ENCODE measurements around the gene TMTC2. TPM values are rescaled to one million over a fixed set of nuclear protein-coding genes. Genes with fewer than 3 reads are reported as not detected.

The TMTC2 gene
- total RNA-seq, 4 donors from 2014 or later, result 11.5 to 44.1 (median 16.0) TPM

DNA sequence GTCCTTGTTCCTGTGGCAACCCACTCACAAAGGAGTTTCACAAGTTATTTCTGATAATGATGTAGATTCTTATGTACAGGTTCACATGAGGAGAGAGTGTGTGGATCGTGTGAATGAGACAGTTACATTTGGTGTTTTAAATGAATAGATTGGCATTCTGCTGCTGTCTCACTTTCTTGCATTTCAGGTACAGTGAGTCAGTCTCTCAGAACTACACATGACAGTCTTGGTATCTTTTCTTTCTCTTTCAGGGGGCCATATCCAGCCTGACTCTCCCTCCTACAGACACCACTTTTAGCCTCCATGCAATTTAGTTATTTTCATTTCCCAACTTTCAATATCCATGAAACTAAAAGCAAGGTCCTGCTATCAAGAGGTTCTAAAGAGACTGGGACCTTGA lies 19.9 kb upstream of the TMTC2 start:
- H3K9me3 ChIP-seq, result no peaks in the 10 kb centered on the region
- TF ChIP-seq, protein P1, sequence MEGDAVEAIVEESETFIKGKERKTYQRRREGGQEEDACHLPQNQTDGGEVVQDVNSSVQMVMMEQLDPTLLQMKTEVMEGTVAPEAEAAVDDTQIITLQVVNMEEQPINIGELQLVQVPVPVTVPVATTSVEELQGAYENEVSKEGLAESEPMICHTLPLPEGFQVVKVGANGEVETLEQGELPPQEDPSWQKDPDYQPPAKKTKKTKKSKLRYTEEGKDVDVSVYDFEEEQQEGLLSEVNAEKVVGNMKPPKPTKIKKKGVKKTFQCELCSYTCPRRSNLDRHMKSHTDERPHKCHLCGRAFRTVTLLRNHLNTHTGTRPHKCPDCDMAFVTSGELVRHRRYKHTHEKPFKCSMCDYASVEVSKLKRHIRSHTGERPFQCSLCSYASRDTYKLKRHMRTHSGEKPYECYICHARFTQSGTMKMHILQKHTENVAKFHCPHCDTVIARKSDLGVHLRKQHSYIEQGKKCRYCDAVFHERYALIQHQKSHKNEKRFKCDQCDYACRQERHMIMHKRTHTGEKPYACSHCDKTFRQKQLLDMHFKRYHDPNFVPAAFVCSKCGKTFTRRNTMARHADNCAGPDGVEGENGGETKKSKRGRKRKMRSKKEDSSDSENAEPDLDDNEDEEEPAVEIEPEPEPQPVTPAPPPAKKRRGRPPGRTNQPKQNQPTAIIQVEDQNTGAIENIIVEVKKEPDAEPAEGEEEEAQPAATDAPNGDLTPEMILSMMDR (IDR thresholded peaks at IDR 0.05), result no peak
- TF ChIP-seq POLR2A (IDR thresholded peaks at IDR 0.05), result no peak
- H3K4me3 ChIP-seq, result no peak overlapping the region
- H3K27me3 ChIP-seq, result no peaks in the 10 kb centered on the region
- H3K4me1 ChIP-seq, result no peaks in the 10 kb centered on the region
- intact Hi-C loops (cut with DNase I; ENCODE audit: low total_unique reads), result no loop called here
- DNase-seq, result no peak
- H3K27ac ChIP-seq, result no peak overlapping the region
- H3K36me3 ChIP-seq, result no peaks in the 10 kb centered on the region

DNA sequence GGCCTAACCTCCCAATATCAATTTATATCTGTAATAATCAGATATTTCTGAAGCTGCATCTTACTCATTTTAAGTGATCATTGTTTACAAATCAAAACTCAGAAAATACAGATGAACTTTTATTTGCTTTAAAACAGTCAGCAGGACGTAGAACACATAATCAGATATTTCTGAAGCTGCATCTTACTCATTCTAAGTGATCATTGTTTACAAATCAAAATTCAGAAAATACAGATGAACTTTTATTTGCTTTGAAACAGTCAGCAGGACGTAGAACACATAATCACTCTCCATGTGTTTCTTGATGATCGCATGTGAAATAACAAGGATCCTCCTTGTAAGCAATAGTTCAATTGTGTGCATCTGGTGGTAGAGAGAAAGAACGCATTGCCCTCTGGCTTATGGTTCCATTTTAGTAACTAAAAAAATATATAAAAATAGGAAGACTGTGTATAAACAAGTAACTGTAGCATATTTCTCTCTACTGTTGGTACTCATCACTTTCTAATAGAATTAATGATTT lies 15.0 kb upstream of the TMTC2 start:
- no peaks in the 10 kb centered on the region for H3K36me3 ChIP-seq
- DNase-seq, result no peak
- no peak for TF ChIP-seq POLR2A (IDR thresholded peaks at IDR 0.05)
- TF ChIP-seq, protein P1 (IDR thresholded peaks at IDR 0.05), result no peak
- H3K4me3 ChIP-seq, result no peak overlapping the region
- H3K27me3 ChIP-seq, result no peaks in the 10 kb centered on the region
- H3K9me3 ChIP-seq, result no peaks in the 10 kb centered on the region
- no peaks in the 10 kb centered on the region for H3K4me1 ChIP-seq
- H3K27ac ChIP-seq, result no peak overlapping the region
- intact Hi-C loops (cut with DNase I; ENCODE audit: low total_unique reads), result no loop called here

DNA sequence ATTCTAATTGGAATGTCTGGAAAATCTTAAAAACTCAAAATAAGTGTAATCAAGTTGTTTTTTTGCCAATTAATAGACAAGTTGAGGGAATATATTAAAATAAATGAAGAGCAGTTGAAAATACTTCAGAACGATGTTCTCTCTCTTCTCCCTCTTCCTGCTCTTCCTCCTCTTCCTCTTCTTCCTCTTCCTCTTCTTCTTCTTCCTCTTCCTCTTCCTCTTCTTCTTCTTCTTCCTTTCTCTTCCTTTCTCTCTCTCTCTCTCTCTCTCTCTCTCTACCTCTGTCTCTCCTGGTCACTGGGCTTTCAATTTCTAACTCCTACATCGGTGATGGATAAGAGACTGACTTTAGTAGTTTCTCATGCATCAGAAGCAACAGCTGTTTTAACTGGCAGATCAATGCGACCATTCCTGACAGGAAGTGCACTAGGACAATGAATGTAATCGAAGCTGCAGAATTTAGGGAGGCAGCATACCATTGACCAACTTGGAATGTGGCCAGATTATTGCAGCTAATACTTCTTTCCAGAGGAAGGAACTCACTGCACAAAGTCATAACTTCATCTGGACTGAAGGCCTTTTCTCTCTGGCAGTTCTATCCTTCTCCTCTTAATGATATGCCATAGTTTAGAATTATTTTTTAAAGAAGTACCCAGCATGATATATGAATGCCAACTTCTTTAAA lies 13.8 kb upstream of the TMTC2 start:
- TF ChIP-seq POLR2A (IDR thresholded peaks at IDR 0.05), result no peak
- TF ChIP-seq, protein P1 (IDR thresholded peaks at IDR 0.05), result no peak
- H3K27me3 ChIP-seq, result no peaks in the 10 kb centered on the region
- no peaks in the 10 kb centered on the region for H3K36me3 ChIP-seq
- H3K4me1 ChIP-seq, result no peaks in the 10 kb centered on the region
- H3K9me3 ChIP-seq, result no peaks in the 10 kb centered on the region
- intact Hi-C loops (cut with DNase I; ENCODE audit: low total_unique reads), result no loop called here
- no peak overlapping the region for H3K4me3 ChIP-seq
- no peak overlapping the region for H3K27ac ChIP-seq
- no peak for DNase-seq

DNA sequence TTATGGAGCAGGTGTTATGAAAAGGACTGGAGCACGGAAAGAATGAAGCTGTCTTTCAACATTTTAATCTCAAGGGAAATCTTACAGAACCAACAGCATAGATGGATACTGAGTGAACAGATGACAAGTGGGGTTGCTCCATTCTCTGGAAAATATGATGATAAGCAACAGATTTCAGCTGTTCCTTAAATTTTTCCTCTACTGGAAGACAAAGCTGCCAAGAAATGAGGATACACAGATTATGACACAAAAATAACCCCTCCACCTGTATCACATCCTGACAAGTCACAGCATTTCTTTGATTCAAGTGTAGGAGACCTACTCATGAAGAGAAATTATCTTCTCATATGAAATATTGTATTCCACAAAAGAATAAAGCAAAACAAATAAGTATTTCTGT lies 13.0 kb upstream of the TMTC2 start:
- intact Hi-C loops (cut with DNase I; ENCODE audit: low total_unique reads), result no loop called here

DNA sequence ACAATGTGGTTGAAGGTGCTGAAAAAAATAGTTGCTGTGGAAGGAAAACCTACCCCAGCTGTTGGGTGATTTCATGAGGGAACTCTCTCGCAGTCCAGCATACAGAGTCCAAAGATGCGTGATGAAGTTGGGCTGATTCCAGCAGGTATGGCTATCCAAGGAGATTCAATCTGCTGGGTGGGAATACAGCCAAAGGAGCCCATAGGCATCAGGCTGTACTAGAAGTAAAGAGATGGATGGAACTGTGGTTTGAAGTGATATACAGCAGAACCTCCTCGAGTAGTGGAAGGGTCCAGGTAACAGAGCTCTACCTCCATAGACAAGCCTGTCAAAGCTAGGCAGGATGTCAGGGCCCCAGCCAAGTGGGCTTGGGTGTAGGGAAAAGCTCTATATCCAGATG lies 11.5 kb upstream of the TMTC2 start:
- intact Hi-C loops (cut with DNase I; ENCODE audit: low total_unique reads), result no loop called here
- H3K27ac ChIP-seq, result no peak overlapping the region
- no peaks in the 10 kb centered on the region for H3K27me3 ChIP-seq
- no peaks in the 10 kb centered on the region for H3K9me3 ChIP-seq
- H3K4me3 ChIP-seq, result no peak overlapping the region
- H3K4me1 ChIP-seq, result no peaks in the 10 kb centered on the region
- DNase-seq, result no peak
- TF ChIP-seq, protein P1 (IDR thresholded peaks at IDR 0.05), result no peak
- no peak for TF ChIP-seq POLR2A (IDR thresholded peaks at IDR 0.05)
- H3K36me3 ChIP-seq, result no peaks in the 10 kb centered on the region

More for the DNA sequence above, 13.0 kb upstream of the TMTC2 start:
- Histone ChIP-seq H3K9me3 (no peaks in the 10 kb centered on the region), H3K4me1 (no peaks in the 10 kb centered on the region), H3K27me3 (no peaks in the 10 kb centered on the region), H3K4me3 (no peak overlapping the region), H3K36me3 (no peaks in the 10 kb centered on the region), H3K27ac (no peak overlapping the region)
- no peak for TF ChIP-seq POLR2A (IDR thresholded peaks at IDR 0.05)
- TF ChIP-seq, protein P1 (IDR thresholded peaks at IDR 0.05), result no peak
- DNase-seq, result no peak
